Left ventricle myocardium superior (tissue), 1 donor: Measurements from ENCODE around the gene FAM131B. TPM values are rescaled to one million over a fixed set of nuclear protein-coding genes. Genes with fewer than 3 reads are reported as not detected.

ENCODE experiments used
- ATAC-seq: fragments of 200-7000 bp; cut with Tn5 transposase; one replicate; pipeline ENCODE4 v1.9.1; 2020; ENCODE audit warnings: mild to moderate bottlenecking, moderate library complexity
- DNase-seq: peaks from one replicate; pipeline ENCODE4 v3.0.0-alpha.2; 2020
- intact Hi-C: fragments of 100-400 bp; cut with micrococcal nuclease; formaldehyde crosslinking; loops from one replicate; pipeline ENCODE4 v1.11.0; 2022
- total RNA-seq: library from RNA; stranded (reverse); fragmentation: NEBNext Ultra II Directional; extraction: Animal tissue kit (Norgen Biotek cat#: 25700); gene quantifications from one replicate; pipeline ENCODE4 v1.2.1, GENCODE V29; 2021
- donor health status: DM: no; HTN: yes; CAD: no; lungs with severe emphysema.

Gene FAM131B
- total RNA-seq, 1 donor from 2014 or later, result 0.57 TPM

DNA sequence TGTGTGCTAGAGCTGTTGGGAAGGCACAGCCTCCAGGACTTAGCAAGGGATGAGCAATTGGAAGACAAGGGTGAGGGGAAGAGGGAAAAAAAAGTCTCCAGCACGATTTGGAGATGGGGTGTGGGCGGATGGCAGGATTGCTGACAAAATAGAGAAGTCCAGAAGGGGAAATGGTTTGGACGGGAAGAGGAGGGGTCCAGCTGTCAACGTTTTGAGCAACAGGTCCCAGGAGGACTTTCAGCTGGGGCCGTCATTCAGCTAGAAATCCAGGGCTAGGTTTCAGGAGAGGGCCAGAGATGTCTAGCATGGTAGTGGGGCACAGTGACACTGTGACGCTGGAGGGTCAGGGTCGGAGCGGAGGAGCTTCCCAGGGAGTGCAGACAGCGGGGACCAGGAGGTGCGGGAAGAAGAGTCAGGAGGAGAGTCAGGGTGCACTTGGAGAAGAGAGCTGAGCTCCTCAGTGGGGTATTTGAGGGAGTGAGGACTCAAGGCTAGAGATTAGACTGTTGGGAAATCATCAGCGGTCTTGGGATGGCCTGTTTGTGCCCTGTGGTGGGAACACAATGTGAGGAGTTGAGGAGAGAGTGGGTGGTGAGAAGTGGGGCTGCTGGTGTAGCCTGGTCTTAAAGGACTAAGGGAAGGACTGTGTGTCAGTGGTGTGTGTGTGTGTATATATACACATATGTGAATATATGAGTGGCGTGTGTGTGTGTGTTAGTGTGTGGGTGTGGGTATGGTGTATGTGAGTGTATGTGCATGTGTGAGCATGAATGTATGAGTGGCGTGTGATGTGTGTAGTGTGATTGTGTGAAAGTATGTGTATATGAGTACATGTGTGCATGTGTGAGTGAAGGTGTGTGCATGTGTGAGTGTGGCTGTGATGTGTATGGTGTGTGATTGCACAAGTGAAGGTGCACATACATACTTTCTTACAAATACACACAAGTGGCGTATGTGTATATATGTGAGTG lies 22.4 kb upstream of the FAM131B start:
- ATAC-seq (no peak), DNase-seq (peak; percentile 34)
- intact Hi-C loops, result no loop called here

DNA sequence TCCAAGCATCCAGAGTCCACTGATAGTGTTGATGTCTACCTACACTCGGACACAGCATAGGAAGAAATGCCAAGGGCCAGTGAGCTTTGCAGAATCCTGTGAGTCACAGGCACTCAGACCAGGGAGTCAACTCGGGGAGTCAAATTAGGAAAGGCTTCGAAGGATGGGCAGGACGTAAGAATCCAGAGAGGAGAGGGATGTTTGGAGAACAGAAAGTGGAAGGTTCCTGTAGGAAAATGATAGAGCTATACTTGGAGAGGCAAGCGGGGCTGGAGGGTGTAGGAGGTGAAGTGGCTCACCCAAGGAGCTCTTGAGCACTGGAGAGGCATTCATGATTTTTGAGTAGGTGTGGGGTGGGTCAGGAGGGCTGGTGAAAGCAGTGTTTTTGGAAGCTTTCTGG lies 21.6 kb upstream of the FAM131B start:
- intact Hi-C loops, result no loop called here
- no peak for DNase-seq
- ATAC-seq, result no peak

DNA sequence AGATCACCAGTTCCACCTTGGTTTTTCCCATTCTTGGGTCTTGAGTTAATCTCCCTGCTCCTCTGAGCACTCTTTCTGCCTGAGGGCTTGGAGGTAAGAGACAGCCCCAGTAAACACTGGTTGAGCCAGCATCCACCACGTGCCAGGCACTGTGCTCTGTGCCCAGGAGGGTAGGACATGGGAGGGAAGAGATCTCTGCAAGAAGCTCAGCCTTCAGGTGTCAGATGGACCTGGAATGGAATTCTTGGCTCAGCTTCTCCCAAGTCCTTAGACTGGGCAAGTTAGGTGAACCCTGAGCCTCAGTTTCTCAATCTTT lies 21.1 kb upstream of the FAM131B start:
- intact Hi-C loops, result no loop called here
- DNase-seq, result no peak
- no peak for ATAC-seq

DNA sequence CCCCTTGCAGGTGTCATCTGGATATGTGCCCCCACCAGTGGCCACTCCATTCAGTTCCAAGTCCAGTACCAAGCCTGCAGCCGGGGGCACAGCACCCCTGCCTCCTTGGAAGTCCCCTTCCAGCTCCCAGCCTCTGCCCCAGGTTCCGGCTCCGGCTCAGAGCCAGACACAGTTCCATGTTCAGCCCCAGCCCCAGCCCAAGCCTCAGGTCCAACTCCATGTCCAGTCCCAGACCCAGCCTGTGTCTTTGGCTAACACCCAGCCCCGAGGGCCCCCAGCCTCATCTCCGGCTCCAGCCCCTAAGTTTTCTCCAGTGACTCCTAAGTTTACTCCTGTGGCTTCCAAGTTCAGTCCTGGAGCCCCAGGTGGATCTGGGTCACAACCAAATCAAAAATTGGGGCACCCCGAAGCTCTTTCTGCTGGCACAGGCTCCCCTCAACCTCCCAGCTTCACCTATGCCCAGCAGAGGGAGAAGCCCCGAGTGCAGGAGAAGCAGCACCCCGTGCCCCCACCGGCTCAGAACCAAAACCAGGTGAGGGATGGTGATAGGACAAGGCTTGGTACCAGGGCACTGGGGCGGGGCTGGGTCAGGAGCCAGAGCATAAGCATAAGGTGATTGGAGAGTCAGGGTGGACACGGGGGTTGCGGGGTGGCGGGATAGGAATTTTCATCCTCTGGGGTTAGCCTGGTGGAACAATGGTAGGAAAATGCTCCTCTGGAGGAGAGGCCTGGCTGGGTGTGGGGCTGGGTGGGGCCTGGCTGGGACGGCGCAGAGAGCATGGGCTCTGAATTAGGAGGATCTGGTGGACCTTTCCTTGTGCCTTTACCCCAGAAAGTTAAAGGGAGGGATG lies 20.5 kb upstream of the FAM131B start:
- intact Hi-C loops, result no loop called here
- DNase-seq (peak; percentile 31), ATAC-seq (no peak)

DNA sequence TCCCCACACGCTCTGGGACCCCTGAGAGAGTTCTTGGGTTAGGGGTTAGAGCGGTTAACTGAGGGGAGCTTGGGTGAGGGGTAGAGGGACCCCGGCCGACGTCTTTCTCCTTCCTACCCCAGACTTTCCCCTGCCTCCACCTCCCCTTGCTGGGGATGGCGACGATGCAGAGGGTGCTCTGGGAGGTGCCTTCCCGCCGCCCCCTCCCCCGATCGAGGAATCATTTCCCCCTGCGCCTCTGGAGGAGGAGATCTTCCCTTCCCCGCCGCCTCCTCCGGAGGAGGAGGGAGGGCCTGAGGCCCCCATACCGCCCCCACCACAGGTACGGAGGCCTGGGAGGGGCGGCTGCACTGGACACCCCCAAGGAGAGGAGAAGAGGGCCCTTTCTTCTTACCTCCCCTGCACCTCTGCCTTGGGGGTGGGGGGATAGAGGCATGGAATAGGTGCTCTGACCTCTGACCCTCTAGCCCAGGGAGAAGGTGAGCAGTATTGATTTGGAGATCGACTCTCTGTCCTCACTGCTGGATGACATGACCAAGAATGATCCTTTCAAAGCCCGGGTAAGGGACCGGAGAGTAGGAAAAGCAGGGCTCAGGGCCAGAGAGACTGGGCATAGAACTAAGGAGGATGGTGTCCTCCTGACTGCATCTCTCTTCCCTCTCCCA lies 19.7 kb upstream of the FAM131B start:
- intact Hi-C loops, result no loop called here
- ATAC-seq (no peak), DNase-seq (no peak)

DNA sequence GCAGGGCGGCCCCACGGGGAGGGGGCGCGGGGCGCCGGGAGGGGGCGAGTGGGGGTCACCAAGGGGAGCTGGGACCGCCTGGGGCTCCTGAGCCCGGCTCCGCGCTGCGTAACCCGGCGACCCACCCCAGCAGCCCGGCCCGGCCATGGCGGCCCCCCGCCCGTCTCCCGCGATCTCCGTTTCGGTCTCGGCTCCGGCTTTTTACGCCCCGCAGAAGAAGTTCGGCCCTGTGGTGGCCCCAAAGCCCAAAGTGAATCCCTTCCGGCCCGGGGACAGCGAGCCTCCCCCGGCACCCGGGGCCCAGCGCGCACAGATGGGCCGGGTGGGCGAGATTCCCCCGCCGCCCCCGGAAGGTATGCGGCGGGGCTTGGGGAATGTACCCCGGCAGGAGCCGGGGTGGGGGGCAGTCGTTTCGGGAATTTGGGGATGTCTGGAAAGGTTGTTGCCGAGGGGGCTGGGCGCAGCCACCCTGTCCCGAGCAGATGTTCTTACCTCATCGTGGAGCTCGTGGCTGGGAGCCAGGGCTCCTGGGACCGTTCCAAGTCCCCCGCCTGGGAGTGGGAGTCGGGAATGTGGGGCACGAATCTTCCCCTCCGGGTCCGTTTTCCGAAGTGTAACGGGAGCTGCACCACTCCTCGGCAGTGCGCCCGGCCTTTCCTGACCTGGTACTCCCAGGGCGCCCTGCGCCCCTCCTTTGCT lies 19.1 kb upstream of the FAM131B start:
- ATAC-seq (peak; percentile 3), DNase-seq (peak; percentile 87)
- intact Hi-C loops, result no loop called here

DNA sequence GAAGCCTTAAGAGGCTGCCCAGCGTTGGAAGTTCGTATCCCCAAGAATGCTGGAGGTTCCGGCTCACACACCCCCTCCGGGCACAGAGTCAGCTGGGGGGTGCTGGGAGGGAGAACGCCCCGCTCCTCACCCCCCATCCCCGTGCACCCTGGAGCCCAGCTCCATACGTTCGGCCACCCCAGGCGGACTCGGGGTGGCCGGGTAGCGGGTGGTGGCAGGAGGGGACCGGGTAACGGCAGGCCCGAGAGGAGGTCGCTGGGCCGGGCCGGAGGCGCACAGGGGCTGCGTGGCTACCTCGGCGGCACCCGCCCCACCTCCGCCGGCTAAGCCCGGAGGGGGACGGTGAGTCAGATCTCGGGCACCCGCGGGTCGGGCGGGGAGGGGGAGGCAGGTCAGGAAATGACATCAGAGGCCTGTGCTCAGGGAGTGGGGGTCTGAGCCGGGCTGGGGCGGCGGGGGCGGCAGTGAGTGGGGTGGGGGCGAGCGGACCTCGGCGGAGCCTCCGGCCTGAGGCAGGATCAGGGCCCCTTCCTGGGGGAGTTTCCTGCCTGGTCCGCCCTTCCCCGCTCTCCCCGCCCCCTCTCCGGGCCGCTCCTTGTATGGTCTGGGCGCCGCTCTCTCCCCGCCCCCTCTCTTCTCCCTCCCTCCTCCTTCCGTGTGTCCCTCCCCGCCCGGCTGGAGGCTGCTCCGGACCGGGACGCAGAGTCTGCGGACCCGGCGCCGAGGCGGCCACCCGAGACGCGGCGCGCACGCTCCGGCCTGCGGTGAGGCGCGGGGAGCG lies 18.3 kb upstream of the FAM131B start, which contains the start of gene ZYX:
Gene ZYX, plus strand, starts transcription at position 700 of the 781 bp plus-strand sequence. CDS start 227 bp downstream, outside the sequence.
- ATAC-seq, result peak; percentile 93
- intact Hi-C loops, result no loop called here
- peak; percentile 97 for DNase-seq

DNA sequence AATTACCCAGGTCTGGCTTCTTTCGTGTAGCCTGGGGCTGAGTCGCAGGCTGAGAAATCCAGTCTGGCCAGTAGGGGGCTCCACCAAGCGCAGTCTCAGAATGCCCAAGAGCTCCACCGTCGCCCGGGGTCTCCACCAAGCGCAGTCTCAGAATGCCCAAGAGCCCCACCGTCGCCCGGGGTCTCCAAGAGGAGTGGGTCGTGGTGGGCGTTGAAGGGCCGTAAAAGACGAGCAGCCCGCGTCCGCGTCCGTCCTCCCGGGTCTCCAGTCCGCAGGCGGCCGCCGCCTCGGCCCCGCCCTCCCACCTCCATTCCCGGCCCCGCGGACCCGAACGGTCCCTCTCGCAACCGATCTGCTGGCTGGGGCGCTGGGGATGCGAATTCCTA lies 17.7 kb upstream of the FAM131B start:
- intact Hi-C loops, result no loop called here
- ATAC-seq (peak; percentile 77), DNase-seq (peak; percentile 93)

DNA sequence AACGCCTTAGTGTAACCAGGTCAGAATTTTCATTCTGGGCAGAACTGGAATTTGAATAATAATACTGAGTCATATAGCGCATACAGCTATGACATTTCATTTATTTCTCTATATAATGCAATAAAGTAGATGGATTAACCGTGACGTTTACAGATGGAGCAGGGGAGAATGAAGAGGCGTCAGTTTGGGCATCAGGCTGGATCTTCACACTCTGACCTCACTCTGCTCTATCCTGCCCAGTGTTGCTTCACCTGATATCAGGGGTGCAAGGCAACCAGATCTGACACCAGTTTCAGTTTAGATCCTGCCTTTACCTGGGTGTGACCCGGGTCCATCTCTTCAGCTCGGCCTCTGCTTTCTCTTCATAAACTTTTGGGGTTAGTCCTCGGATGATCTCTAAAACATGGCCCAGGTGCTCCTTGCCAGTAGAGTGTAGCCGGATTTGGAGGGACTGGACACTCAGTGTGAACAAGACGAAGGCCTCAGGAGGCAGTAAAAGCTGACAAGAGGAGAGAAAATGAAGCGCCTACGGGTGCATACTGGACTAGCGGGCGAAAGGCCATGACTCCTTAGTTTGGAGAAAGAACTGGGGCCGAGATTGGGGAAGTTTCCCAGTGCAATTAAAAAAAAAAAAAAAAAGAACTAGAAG lies 17.2 kb upstream of the FAM131B start:
- intact Hi-C loops, result no loop called here
- peak; percentile 0 for ATAC-seq
- DNase-seq, result no peak

DNA sequence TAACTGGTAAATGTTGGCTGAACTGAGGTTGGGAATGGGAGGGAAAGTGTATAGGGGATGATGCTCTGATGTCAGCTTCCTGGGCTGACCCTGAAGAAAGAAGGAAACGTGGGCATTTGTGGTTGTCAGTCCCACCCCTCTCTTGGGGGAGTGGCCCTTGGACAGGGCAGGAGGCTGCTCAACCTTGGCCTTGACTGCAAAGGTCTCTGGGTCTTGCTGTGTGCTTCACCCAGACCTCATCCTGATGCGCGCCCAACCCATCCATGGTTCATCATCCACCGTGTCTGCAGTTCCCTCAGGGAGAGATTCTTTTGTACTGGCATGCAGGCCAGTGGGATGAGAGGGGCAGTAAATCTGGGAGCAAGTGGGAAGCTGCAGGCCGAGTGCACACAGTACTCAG lies 13.9 kb upstream of the FAM131B start:
- intact Hi-C loops, result no loop called here
- no peak for DNase-seq
- ATAC-seq, result no peak

DNA sequence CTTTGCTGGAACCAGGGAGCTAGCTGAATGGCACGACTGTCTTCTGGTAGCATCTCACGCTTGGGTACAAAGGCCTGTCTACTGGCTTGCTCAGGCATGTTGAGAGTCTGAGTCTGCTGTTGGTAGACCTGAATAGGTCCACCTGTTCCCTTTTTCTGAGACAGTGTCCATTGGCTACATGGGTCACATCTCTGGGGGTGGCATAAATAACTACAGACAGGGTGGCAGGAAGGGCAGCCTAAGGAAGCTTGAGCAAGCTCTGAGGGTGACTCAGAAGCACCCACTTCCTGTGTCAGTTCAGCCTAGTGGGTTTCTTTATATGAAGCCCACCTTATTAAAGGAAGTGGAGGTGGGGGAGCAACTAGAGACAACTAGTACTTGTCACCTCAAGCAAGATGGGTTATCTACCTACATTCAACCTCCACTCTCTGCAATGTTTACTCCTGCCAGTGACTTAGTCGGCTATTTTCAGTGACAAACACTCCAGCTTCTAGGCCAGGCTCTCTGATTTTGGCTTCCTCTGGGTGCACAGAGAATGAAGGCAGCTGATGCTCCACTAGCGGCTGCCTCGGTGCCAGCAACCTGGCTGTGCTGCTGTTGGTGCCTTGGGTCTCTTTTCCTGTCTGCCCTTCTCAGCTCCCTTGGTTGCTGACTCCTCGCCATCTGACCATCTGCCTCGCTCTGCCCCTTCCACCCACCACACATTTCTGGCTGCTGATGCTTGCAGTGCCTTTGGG lies 13.0 kb upstream of the FAM131B start:
- intact Hi-C loops, result no loop called here

DNA sequence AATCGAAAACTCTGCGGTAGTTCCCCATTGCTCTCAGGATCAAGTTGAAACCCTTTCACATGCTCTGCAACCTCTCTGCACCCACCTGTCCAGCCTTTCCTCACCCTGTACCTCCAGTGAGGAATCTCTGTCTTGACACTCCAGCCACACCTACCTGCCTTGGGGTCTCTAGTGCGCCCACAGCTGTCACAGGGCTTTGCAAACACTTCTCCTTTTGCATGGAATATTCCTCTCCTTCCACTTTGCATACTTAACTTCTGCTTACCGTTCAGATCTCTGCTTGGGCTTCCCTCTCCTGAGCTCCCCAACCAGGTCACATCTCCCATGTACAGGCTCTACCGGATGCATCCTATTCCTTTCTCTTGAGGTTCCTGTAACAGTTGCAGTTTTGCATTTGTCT lies 12.0 kb upstream of the FAM131B start:
- DNase-seq, result no peak
- intact Hi-C loops, result no loop called here
- ATAC-seq, result peak; percentile 24

More for the DNA sequence above, 13.0 kb upstream of the FAM131B start:
- ATAC-seq (no peak), DNase-seq (peak; percentile 28)

DNA sequence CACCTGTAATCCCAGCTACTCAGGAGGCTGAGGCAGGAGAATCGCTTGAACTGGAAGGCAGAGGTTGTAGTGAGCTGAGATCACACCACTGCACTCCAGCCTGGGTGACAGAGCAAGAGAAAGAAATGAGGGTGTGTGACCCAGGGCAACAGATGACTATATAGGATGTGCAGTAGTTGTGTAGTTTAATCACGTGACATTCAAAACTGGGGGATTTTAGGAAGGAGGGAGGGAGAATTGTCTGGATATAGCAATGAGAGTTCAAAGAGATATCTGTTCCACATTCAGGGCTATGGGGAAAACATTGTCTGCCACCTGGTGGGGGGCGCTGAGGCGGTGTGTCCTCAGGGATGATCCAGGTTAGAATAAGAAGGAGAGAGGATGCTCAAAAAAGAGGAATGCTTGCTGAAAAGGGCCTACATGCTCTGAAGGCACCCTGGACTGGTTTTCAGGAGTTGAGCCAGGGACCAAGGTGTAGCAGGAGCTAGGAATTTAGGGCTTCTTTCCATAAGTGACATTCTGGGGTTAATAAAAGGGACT lies 10.8 kb upstream of the FAM131B start:
- no peak for ATAC-seq

DNA sequence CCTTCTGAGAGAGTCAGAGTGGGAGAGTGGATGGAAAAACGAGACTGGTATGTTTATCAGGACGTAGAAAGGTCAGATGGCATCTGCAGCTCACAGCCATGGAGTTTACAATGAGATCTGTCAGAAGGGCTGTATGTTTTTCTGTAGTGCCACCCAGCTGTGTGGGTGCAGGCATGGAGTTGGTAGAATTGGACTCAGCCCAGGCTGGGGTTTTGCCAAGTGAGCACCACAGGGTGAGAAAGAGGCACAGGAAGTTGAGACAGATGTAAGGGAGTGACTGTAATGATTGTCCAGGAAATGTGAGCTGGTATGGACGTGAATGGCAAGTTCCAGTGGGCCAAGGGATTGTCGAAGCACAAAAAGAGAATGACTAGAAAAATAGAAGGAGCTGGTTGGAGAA lies 9.6 kb upstream of the FAM131B start:
- DNase-seq (peak; percentile 70), ATAC-seq (peak; percentile 77)
- intact Hi-C loops, result no loop called here

More for the DNA sequence above, 10.8 kb upstream of the FAM131B start:
- DNase-seq, result no peak
- intact Hi-C loops, result no loop called here

DNA sequence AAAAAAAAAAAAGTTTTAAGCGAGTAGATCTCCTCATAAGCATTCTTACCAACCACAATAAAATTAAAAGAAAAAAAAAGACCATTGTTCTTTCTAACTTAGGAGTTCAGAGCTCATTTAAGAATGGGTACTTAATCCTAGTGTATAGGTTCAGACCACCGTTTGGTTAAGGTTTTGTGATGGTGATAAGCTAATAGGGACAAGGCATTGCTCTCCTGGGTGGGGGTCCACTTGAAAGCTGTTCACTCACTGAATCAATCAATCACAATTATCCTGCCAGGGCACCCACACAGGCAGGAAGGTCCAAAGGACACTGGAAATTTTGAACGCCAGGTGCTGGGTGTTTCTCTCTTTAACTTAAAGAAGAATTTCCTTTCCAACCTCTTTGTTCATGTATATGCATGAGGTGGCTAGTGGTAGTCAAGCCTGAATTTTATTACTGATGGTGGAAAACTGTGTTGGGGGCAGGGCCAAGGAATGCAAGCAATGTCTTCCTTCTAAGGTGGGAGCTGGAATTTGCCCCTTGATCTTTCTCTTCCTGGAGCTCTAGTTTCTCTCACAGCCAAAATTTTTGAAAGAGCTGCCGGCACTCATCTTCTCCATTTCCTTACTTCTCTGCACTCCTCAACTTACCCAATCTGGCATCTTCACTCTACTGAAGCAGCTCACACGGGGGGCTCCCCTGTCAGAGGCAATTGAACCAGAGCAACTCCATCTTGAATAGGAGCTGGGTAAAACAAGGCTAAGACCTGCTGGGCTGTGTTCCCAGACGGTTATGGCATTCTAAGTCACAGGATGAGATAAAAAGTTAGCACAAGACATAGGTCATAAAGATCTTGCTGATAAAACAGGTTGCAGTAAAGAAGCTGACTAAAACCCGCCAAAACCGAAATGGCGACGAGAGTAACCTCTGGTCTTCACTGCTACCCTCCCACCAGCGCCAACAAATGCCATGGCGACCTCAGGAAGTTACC lies 7.5 kb upstream of the FAM131B start:
- DNase-seq, result no peak
- intact Hi-C loops, result no loop called here
- ATAC-seq, result no peak

DNA sequence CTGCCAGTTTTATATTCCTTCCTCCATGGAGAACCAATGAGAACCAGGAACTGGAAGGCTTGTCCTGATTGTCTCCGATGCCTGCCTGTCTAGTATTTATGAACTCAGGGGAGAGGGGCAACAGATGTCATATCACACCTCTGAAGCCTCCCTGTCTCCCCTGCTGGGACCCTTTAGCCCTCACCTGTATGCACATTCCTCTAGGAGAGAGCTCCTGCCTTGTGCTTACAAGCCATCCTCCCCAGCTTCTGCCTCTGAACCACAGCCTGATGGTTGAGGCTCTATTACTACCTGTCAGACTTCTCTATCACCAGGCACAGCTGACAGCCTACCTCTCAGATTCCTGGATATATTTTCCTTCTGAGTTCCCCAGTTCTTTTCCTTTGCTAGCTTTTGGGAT lies 5.9 kb upstream of the FAM131B start:
- no peak for ATAC-seq
- intact Hi-C loops, result no loop called here
- DNase-seq, result no peak
